Left lung (tissue), 10 donors: ENCODE results near the gene ST8SIA1. TPM values are rescaled to one million over a fixed set of nuclear protein-coding genes. Genes with fewer than 3 reads are reported as not detected.
A peak's percentile ranks its signal among the peaks of the same experiment; 100 is the strongest.

Experiments used
- ATAC-seq: fragments of 200-7000 bp; cut with Tn5 transposase; one replicate; pipeline ENCODE4 v1.9.1; 2020; ENCODE audit warnings: moderate library complexity
- DNase-seq, 4 donors: peaks; one replicate each; pipeline ENCODE4 v3.0.0-alpha.2; 2013 to 2020
- H3K27ac ChIP-seq, 2 donors: fragments of 200-600 bp; sonication (generic) in 1 of 2; one replicate each; pipeline versions ENCODE4 v1.5.0 to v1.8.0; 2020 to 2021
- H3K27me3 ChIP-seq, 2 donors: fragments of 200-600 bp; sonication (generic) in 1 of 2; one replicate each; pipeline versions ENCODE4 v1.5.0 to v1.8.0; 2020 to 2021
- H3K36me3 ChIP-seq, 2 donors: fragments of 200-600 bp; sonication (generic) in 1 of 2; one replicate each; pipeline versions ENCODE4 v1.5.0 to v1.8.0; 2020 to 2021
- H3K4me1 ChIP-seq, 2 donors: fragments of 200-600 bp; one replicate each; pipeline ENCODE4 v1.8.0; 2021
- H3K4me3 ChIP-seq, 2 donors: fragments of 200-600 bp; sonication (generic) in 1 of 2; one replicate each; pipeline versions ENCODE4 v1.5.0 to v1.8.0; 2020 to 2021; ENCODE audit warnings: mild to moderate bottlenecking in 1 of 2
- H3K9me3 ChIP-seq, 2 donors: fragments of 200-600 bp; sonication (generic) in 1 of 2; one replicate each; pipeline versions ENCODE4 v1.5.0 to v1.8.0; 2020 to 2021
- intact Hi-C, 2 donors: fragments of 100-400 bp; cut with DNase I; formaldehyde crosslinking; loops; one replicate each; pipeline versions ENCODE4 v1.11.2 to v1.14.2; 2022
- polyA plus RNA-seq, 6 donors: library from polyadenylated mRNA; unstranded; fragments of 120-200 nt; gene quantifications; one replicate each; pipeline ENCODE4 v1.2.1, GENCODE V29; 2013; ENCODE audit not compliant: insufficient read length in 6 of 6
- total RNA-seq, 2 donors: library from RNA; stranded (reverse); fragmentation: NEBNext Ultra II Directional; extraction: Animal tissue kit (Norgen Biotek cat#: 25700); gene quantifications; one replicate each; pipeline ENCODE4 v1.2.1, GENCODE V29; 2021
- TF ChIP-seq, protein P1 (sequence below), 2 donors: fragments of 200-600 bp; sonication (generic) in 1 of 2; IDR thresholded peaks; one replicate each; pipeline versions ENCODE4 v1.5.0 to v1.8.0; 2021; ENCODE audit warnings: antibody characterized with exemption in 2 of 2
- donor health status: DM: no; HTN: yes; CAD: no.
- donor health status: DM: no; HTN: no; CAD: no.

Gene ST8SIA1
- total and polyA plus RNA-seq, 8 donors = 2.4 to 15.8 (median 10.0) TPM

DNA sequence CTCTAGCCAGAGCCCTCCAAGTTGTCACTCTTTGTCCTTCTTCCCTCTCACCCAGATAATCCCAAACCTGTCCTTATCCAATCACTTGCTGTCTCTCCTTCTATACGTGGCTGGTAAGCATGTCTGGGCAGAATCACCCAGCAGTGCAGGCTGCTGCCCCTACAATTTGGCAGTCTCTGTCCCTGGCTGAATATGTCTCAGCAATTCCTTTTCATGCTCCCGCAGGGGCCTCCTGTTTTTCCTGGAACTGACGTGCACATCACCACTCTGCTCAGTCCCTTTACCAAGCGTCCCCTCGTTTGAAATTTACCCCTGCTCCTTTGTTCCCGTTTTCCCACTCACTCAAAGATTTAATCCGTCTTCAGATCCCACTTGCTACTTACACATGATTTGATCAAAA, 80.0 kb downstream of the ST8SIA1 start:
- H3K27ac ChIP-seq = no peak overlapping the region
- TF ChIP-seq, protein P1, sequence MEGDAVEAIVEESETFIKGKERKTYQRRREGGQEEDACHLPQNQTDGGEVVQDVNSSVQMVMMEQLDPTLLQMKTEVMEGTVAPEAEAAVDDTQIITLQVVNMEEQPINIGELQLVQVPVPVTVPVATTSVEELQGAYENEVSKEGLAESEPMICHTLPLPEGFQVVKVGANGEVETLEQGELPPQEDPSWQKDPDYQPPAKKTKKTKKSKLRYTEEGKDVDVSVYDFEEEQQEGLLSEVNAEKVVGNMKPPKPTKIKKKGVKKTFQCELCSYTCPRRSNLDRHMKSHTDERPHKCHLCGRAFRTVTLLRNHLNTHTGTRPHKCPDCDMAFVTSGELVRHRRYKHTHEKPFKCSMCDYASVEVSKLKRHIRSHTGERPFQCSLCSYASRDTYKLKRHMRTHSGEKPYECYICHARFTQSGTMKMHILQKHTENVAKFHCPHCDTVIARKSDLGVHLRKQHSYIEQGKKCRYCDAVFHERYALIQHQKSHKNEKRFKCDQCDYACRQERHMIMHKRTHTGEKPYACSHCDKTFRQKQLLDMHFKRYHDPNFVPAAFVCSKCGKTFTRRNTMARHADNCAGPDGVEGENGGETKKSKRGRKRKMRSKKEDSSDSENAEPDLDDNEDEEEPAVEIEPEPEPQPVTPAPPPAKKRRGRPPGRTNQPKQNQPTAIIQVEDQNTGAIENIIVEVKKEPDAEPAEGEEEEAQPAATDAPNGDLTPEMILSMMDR (IDR thresholded peaks at IDR 0.05) = no peak
- H3K4me3 ChIP-seq = no peak overlapping the region

DNA sequence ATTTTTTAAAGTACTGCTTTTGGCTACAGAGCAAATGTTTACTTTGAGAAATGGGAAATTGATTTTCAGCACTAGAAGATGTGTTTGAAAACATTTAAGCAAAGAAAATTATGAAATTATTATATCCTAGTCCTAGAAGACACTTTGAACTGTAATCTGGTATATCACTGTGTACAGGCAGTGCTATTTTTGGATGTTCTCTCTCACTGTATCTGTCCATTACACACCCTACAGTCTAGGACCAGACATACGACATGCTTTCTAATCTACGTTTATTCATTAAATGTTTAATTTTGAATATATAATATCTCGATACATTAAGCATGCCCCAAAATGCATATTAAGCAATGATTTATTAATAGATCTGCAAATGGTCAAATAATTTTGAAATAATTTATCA, 82.5 kb downstream of the ST8SIA1 start:
- Histone ChIP-seq H3K36me3 (no peaks in the 10 kb centered on the region), H3K9me3 (no peaks in the 10 kb centered on the region), H3K27me3 (no peaks in the 10 kb centered on the region), H3K4me1 (no peaks in the 10 kb centered on the region), H3K27ac (no peak overlapping the region), H3K4me3 (no peak overlapping the region)
- ATAC-seq = no peak
- intact Hi-C loops = no loop called here
- no peak for DNase-seq
- TF ChIP-seq, protein P1 (IDR thresholded peaks at IDR 0.05) = no peak

More for the DNA sequence above, 80.0 kb downstream of the ST8SIA1 start:
- ATAC-seq (no peak), DNase-seq (no peak)
- intact Hi-C loops = no loop called here
- Histone ChIP-seq H3K9me3 (no peaks in the 10 kb centered on the region), H3K36me3 (no peaks in the 10 kb centered on the region), H3K4me1 (no peaks in the 10 kb centered on the region), H3K27me3 (no peaks in the 10 kb centered on the region)

DNA sequence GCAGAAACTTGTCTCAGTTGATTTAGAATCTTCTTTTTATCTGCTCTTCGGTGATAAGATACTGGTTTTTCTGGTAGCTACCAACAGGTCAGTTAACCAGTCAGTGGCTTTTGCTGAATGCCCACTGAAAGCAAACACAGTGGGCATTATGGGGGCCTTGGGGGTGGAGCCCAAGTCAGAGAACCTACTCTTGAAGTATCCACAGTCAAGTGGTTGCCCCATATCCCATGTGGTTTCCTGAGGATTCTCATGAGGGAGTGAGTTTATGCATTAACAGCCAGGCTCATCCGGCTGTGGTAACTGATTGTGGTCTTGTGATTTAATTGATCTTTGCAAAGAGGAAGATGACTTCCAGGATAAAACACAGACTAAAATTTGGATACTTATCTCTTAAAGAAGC, 83.7 kb downstream of the ST8SIA1 start:
- intact Hi-C loops = no loop called here
- Histone ChIP-seq H3K27me3 (no peaks in the 10 kb centered on the region), H3K27ac (no peak overlapping the region), H3K36me3 (no peaks in the 10 kb centered on the region), H3K9me3 (no peaks in the 10 kb centered on the region), H3K4me1 (no peaks in the 10 kb centered on the region), H3K4me3 (no peak overlapping the region)
- ATAC-seq (no peak), DNase-seq (no peak)
- TF ChIP-seq, protein P1 (IDR thresholded peaks at IDR 0.05) = no peak

DNA sequence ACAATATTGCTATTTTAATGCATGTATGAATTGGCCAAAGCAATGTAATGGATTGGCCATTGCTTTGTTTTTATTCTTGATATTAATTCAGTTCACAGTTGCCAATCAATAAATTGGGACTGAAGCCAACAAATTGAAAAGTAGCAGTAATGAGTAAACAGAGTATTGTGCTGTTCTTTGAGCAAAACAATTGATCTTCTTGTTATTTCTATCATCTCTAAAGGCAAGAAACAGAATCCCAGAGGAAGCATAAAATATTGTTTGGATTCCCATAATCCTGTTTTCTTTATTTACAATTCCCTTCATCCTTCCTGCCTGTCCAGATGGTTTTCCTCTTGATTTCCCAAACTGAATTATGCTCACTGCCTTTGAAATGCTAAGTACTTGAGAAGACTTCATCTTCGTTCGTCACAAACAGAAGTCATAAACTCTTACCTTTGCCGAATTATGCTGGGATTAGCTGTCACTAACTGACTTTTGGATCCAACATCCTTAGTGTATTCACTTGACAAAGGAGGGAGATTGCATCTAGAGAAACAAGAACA, 85.9 kb downstream of the ST8SIA1 start:
- no peaks in the 10 kb centered on the region for H3K9me3 ChIP-seq
- ATAC-seq = no peak
- no peak overlapping the region for H3K27ac ChIP-seq
- intact Hi-C loops = no loop called here
- TF ChIP-seq, protein P1 (IDR thresholded peaks at IDR 0.05) = no peak
- H3K4me3 ChIP-seq = no peak overlapping the region
- no peak for DNase-seq
- H3K4me1 ChIP-seq = no peaks in the 10 kb centered on the region
- H3K27me3 ChIP-seq = no peaks in the 10 kb centered on the region
- H3K36me3 ChIP-seq = no peaks in the 10 kb centered on the region

DNA sequence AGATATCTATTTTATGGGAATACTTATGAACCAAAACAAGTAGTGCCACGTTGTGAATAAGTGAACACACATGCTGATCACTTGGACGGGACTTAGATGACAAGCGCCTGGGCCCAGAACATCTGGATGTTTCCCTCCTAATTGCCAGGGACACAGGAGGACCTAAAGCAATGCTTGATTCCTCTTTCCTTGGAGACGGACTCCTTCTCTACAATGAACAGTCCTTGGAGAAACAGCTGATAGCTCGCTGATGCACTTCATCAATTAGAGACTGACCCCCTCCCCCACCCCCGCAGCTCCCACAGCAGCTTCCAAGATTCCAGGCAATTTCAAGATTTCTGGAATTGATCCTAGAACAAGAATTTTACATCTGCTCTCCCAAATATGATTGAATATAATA, 86.4 kb downstream of the ST8SIA1 start:
- Histone ChIP-seq H3K4me3 (no peak overlapping the region), H3K36me3 (no peaks in the 10 kb centered on the region), H3K4me1 (no peaks in the 10 kb centered on the region), H3K27me3 (no peaks in the 10 kb centered on the region), H3K27ac (no peak overlapping the region), H3K9me3 (no peaks in the 10 kb centered on the region)
- intact Hi-C loops = no loop called here
- ATAC-seq (peak; percentile 44), DNase-seq (peak in 2 of 4 donors; percentile 91 to 92)
- TF ChIP-seq, protein P1 (IDR thresholded peaks at IDR 0.05) = no peak
